C1 segment of cervical spinal cord (tissue), 14 donors: Measurements from ENCODE around the gene PFN3.

Experiments
- DNase-seq, 14 donors: peaks; one replicate each; lab custom pipeline; 2025; lab: John Stamatoyannopoulos, UW

Gene PFN3

GRCh38 chr5:177438468-177438867, 38.0 kb upstream of the PFN3 start:
- DNase-seq = no peak

GRCh38 chr5:177437623-177438022, 37.2 kb upstream of the PFN3 start:
- DNase-seq = no peak

GRCh38 chr5:177435847-177436536, 35.5 kb upstream of the PFN3 start:
- no peak for DNase-seq

DNA sequence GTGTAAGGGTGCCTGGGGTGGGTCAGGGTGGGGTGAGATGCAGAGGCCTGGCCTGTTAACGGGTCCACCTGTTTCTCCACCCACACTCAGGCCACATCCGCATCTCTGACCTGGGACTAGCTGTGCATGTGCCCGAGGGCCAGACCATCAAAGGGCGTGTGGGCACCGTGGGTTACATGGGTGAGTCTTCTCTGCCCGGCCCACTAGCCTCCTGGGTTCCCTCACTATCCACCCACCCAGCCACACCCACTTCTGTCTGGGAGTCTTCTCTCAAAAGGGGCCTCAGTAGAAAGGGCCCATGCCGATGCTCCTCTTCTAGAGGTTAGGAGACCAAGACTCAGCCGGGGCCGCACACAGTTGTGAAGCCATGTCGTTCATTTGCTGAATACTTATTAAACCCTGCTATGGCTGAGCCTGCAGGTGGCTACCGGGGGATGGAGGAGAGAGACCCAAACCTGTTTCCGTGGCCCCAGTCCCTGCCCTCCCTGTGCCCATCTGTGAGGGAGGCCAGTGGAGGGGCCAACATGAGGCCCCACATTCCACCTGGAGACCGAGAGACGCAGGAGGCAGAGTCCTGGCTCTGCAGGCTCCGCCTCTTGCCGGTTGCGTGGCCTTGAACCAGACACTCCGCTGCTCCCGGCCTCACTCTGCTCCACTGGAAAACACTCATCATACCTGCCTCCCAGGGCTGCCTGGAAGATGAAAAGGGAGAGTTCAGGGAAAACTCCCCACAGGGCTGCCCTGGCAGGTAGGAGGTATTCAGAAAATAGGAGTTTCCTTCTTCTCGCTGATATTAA, 34.7 kb upstream of the PFN3 start:
- no peak for DNase-seq

GRCh38 chr5:177434437-177434836, 34.0 kb upstream of the PFN3 start:
- no peak for DNase-seq

GRCh38 chr5:177433658-177434217, 33.3 kb upstream of the PFN3 start:
- DNase-seq = no peak

DNA sequence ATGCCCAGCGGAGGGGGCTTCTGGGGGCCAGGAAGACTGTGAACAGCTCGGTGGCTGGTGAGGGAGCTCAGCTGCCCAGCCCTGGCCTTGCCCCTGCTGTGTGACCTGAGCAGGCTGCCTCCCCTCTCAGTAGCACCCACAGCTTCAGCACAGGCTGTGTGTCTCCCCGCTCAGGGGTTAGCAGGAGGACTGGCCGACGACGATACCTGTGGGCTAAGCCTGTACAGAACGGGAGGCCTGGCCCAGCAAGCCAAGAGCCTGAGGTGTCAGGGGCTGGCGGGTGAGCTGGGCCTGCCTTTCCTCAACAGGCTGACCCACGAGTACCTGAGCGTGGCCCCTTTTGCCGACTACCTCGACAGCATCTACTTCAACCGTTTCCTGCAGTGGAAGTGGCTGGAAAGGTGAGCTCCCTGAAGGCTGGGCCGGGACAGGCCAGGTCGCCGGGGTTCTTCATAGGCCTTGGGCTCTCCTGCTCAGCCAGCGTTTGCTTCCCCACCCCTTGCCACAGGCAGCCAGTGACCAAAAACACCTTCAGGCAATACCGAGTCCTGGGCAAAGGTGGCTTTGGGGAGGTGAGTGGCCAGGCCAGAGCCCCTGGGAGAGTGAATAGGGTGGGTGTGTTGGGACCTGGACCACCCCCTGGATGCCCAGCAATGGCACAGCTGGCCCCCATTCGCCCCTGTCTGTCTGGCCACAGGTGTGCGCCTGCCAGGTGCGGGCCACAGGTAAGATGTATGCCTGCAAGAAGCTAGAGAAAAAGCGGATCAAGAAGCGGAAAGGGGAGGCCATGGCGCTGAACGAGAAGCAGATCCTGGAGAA, 32.6 kb upstream of the PFN3 start:
- no peak for DNase-seq

DNA sequence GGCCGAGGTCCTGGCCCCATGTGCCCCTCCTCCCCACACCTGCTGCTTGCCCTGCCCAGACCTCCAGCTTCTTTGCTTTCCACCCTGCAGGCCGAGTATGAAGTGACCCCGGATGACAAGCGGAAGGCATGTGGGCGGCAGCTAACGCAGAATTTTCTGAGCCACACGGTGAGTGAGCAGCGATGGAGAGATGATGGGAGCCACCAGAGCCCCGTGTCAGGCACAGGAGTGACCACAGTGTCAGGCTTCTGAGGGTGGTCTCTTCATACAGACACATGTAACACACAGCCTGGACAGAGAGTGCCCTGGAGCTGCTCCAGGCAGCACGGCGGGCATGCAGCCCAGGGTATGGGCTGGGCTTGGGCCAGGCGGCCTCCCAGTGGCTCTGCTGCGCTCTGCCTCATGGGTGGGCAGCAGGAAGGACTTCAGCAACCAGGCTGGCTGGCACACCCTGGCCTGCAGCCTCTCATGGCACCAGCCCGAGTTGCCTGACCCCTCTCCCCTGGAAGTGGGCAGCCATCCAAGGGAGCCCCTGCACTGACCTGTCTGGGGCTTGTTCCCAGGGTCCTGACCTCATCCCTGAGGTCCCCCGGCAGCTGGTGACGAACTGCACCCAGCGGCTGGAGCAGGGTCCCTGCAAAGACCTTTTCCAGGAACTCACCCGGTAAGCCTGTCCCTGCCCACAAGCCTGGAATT, 31.8 kb upstream of the PFN3 start:
- peak in 7 of 14 donors; percentile 25 to 61 (median 44) for DNase-seq

DNA sequence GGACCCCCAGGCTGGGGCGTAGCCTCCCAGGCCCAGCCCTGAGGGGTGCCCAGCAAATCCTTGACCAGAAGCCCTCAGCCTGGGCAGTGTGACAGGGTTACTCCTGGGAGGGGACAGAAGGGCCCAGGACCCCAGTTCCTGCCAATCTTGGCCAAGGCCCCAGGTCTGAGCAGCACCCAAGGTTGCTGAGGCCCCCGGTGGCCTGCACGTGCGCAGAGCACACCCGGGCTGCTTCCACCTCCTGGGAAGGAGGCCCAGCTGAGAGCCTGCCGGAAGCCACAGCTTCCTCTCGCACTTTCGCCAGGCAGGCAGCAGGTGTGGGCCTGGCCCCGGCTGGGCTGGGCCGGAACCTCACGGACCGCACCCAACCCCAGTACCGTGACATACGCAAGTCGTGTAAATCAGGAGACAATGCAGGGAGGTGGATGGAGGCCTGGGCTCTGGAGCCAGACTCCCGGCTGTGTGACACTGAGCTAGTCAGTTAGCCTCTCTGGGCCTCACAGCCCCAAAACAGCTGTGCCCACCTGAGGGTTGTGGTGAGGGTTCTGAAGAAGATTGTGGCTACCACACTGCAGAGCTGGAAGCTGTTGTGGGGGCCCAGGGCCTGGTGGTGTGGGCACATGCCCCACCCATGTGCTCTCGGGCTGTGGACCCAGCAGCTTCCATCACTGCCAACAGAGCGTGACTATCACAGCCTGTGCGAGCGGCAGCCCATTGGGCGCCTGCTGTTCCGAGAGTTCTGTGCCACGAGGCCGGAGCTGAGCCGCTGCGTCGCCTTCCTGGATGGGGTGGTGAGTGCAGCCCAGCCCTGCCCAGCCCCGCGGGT, 31.1 kb upstream of the PFN3 start:
- DNase-seq = peak in 3 of 14 donors; percentile 42 to 62 (median 44)

DNA sequence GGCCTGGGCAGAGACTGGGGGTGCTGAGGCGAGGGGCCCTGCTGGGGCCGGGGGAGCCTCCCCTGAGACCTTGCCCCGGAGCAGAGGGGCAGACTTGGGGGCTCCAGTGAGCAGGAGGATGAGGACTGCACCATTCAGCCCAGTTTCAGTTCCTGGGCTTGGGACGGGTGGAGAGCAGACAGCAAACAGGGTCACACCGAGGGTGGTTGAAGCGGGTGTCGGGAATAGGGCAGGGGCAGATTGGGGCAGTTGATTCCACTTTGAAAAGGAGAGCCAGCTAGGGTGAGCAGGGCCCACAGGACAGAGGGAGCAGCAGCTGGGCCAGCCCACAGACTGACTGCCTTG, 30.5 kb upstream of the PFN3 start:
- no peak for DNase-seq

- no peak for DNase-seq
Observed at GRCh38 chr5:177430140-177430951, 29.9 kb upstream of the PFN3 start.

DNA sequence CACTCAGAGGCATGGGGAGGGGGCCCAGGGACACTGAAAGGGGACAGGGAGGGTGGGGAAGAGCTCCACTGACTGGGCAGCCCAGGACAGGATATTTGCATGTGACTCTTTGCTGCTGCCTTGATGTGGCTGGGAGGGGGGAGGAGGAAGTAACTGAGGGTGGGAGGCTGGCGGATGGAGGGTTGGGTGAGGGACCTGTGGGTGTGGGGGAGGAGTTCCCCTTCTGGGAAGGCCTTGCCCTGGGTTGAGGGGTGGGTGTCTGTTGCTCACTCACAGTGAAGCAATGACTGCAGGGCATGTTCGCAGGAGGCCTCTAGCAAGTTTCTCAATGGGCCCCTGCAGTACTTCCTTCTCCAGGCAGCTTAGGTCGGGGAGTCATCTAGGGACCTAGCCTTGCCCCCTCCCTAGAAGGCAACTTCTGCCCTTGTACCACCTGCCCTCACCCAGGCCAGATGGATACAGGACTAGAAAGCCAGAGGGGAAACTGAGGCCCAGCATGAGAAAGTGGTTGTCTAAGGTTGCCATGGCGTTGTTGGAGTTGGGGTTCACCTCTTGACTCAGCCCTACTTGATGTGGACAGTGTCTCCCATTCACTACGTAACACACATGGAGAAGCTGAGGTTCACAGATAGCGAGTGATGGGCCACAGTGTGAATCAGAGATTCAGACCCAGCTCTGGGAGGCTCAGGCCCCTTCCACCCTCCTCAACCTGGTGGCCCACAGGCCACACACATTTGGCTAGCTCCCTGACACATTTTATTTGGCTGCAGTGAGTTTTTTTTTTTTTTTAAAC, 29.0 kb upstream of the PFN3 start:
- DNase-seq = peak in 7 of 14 donors; percentile 25 to 69 (median 35)

DNA sequence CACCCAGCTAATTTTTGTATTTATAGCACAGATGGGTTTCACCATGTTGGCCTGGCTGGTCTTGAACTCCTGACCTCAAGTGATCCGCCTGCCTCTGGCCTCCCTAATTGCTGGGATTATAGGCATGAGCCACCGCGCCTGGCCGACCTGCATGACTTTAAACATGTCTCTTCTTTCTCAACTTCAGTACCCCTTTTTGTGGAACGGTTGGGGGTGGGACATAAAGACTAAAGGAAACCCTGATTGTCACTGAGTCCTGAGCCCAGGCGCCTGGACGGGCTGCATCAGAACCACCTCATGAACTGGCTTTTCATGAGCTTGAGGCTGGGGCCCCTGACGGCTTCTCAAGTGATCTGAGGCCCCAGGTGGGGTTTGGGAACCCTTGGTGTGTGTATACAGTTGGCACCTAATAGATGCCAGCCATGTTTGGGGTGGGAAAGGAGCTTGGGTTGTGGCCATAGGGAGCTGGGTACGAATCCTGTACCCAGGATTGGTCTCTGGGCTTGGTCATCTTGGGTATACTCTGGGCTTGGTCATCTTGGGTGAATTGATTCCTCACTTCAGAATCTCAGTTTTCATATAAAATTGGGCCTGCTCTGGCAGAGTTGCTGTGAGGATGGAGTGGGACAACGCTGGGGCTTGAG, 28.2 kb upstream of the PFN3 start:
- no peak for DNase-seq

DNA sequence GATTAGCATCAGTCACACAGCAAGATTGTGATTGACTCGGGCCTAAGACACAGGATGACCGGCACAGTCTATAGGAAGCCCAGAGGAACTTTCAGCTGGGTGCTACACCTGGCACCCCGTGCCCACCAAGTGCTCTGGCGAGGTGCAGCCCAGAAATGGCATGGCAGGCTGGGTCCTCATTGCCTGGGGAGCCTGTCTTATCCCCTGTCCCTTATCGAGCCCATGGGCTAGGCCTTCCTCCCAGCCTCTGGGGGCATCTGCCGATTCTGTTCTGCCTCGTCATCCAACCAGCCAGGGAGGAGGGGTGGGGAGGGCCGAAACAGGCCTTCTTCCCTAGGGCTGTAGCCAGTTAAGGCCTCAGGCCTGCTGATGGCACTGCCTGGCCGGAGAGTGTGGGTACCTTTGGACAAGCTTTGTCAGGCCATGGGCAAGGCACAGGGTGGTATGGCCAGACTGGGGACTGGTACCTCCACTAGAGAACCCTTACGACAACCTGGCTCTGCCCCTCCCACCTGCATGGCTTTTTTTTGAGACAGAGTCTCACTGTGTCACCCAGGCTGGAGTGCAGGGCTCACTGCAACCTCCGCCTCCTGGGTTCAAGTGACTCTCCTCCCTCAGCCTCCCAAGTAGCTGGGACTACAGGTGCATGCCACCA, 27.6 kb upstream of the PFN3 start:
- no peak for DNase-seq

GRCh38 chr5:177427211-177427822, 26.9 kb upstream of the PFN3 start:
- DNase-seq = peak in 1 of 14 donors; percentile 22

DNA sequence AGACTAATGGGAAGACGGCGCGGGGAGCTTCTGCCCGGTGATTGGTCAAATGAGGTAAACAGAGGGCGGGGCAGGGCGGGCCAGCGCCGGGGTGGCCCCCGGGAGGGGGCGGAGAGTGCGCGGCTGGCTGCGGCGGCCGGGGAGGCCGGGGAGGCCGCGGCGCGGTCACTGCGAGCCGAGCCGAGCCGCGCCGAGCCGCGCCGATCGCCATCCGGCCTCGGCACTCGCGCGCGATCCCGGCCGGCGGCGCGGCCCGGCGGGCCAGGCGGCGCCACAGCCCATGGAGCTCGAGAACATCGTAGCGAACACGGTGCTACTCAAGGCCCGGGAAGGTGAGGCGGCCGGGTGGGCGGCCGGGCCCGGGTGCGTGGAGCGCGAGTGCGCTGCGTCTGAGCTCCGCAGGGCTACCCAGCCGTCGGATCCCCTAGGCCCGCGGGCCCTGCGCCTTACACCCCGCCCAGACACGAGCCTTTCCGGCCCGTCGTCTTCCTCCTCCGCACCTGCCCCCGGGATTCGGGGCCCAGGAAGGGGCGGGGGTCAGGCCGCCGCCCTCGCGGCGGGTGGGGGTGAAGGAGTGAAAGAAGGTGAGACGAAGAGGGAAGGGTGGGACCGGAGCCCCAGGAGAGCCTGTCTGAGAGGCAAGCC, 26.2 kb upstream of the PFN3 start, which contains the start of gene GRK6:
GRK6 (plus strand) TSS at position 111 of the 645 bp plus-strand sequence; CDS start at position 281, 170 bp downstream.
- DNase-seq = peak in 1 of 14 donors; percentile 60
